Breast epithelium (tissue), 4 donors: ENCODE data around the gene FBXO3. TPM values are rescaled to one million over a fixed set of nuclear protein-coding genes. Genes with fewer than 3 reads are reported as not detected.

ENCODE experiments used
- DNase-seq, 2 donors: peaks; one replicate each; pipeline ENCODE4 v3.0.0-alpha.2; 2019; ENCODE audit warnings: low spot score in 2 of 2
- H3K27ac ChIP-seq, 2 donors: fragments of 200-600 bp; sonication (generic) in 1 of 2; one replicate each; pipeline ENCODE4 v1.5.1; 2016 to 2019; ENCODE audit warnings: mild to moderate bottlenecking in 1 of 2
- H3K27me3 ChIP-seq, 2 donors: fragments of 200-600 bp; sonication (generic) in 1 of 2; one replicate each; pipeline versions ENCODE4 v1.5.1 to v1.6.0; 2017 to 2019; ENCODE audit warnings: control low read depth in 1 of 2, mild to moderate bottlenecking in 1 of 2
- H3K36me3 ChIP-seq: fragments of 200-600 bp; one replicate; pipeline ENCODE4 v1.5.1; 2019
- H3K4me1 ChIP-seq, 2 donors: fragments of 200-600 bp; sonication (generic); one replicate each; pipeline ENCODE4 v1.5.1; 2016 to 2019; ENCODE audit warnings: control low read depth in 1 of 2
- H3K4me3 ChIP-seq, 3 donors: fragments of 200-600 bp; sonication (generic); 1 replicate in 2 of 3; 2 replicates in 1 of 3; pipeline ENCODE4 v1.5.1; 2016 to 2019; ENCODE audit warnings: mild to moderate bottlenecking in 3 of 3, moderate library complexity in 2 of 3
- H3K9me3 ChIP-seq, 2 donors: fragments of 200-600 bp; sonication (generic) in 1 of 2; one replicate each; pipeline ENCODE4 v1.5.1; 2016 to 2019; ENCODE audit warnings: control low read depth in 1 of 2
- POLR2A ChIP-seq: fragments of 450-650 bp; IDR thresholded peaks from one replicate; pipeline ENCODE4 v1.6.1; 2016; ENCODE audit warnings: antibody characterized with exemption, mild to moderate bottlenecking, moderate library complexity
- POLR2AphosphoS5 ChIP-seq, 3 donors: sonication (generic); formaldehyde crosslinking; IDR thresholded peaks; one replicate each; pipeline ENCODE4 v1.6.1; 2017; ENCODE audit warnings: antibody characterized with exemption in 3 of 3
- intact Hi-C: fragments of 100-400 bp; cut with DNase I; formaldehyde crosslinking; loops from one replicate; pipeline ENCODE4 v1.15.1; 2023; ENCODE audit warnings: low total_unique reads
- total RNA-seq, 3 donors: library from RNA; depleted of rRNA; stranded (reverse); fragments of >200 nt; gene quantifications; one replicate each; pipeline ENCODE4 v1.1.0, GENCODE V29; 2016
- TF ChIP-seq, protein P1 (sequence below), 3 donors: fragments of 450-650 bp; IDR thresholded peaks; one replicate each; pipeline ENCODE4 v1.5.1; 2016 to 2017; ENCODE audit warnings: antibody characterized with exemption in 3 of 3, mild to moderate bottlenecking in 3 of 3, moderate library complexity in 3 of 3

The FBXO3 gene
- total RNA-seq, 3 donors from 2014 or later = 35.0 to 60.6 (median 46.9) TPM

DNA sequence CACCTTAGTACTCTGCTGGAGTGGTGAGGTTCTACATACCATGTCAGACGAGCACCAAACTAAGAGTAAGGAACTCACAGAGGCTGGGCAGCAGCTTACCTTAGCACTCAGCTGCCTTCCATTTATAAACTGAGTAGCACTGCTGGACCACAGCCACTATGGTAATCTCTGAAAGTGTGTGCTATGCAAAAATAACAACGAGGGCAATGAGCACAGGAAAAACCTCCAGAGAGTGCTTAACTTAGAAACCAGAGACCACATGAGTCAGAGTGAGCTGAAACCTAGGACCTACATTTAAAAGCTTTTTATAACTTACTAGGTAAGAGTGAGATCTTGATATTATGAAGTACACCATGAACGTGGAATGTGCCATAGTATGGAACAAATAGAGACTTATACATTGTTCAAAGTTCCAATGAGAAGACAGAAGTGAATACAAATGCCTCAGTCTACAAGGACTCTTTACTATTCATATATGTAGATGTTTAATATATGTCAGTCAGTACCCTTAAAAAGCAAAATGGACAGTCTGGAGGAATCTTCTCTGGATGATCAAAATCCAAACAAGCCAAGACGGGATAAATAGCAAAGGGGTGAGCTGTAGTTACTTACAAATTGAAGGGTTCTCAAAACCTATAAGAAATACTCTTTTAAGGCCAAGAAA is 20.9 kb downstream of the FBXO3 start:
- H3K36me3 ChIP-seq = peaks cover 16% of the 10 kb centered on the region

DNA sequence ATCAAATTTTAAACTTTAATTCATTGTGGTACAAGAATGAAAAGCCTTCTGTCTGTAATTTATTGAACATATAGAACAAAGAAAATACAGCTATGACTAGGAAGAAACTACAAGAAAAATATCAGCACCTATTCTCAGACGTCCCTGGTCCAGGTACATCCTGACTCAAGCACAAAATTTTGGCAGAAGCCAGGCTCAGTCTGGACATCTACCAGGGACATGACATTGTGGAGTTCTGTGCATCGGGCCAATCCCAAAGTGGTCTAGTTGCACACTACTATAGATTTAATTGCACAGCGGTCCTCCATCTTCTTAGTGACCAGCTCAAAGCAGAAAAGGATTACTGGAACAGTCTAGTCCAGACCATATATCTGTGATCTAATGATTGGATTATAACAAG is 22.4 kb downstream of the FBXO3 start:
- no peak for TF ChIP-seq POLR2A
- no peak for TF ChIP-seq POLR2AphosphoS5 (IDR thresholded peaks at IDR 0.05)
- TF ChIP-seq, protein P1, sequence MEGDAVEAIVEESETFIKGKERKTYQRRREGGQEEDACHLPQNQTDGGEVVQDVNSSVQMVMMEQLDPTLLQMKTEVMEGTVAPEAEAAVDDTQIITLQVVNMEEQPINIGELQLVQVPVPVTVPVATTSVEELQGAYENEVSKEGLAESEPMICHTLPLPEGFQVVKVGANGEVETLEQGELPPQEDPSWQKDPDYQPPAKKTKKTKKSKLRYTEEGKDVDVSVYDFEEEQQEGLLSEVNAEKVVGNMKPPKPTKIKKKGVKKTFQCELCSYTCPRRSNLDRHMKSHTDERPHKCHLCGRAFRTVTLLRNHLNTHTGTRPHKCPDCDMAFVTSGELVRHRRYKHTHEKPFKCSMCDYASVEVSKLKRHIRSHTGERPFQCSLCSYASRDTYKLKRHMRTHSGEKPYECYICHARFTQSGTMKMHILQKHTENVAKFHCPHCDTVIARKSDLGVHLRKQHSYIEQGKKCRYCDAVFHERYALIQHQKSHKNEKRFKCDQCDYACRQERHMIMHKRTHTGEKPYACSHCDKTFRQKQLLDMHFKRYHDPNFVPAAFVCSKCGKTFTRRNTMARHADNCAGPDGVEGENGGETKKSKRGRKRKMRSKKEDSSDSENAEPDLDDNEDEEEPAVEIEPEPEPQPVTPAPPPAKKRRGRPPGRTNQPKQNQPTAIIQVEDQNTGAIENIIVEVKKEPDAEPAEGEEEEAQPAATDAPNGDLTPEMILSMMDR (IDR thresholded peaks at IDR 0.05) = no peak
- H3K4me3 ChIP-seq = no peak overlapping the region
- H3K36me3 ChIP-seq = peaks cover 12% of the 10 kb centered on the region
- intact Hi-C loops = no loop called here
- no peaks in the 10 kb centered on the region for H3K27me3 ChIP-seq
- no peak overlapping the region for H3K27ac ChIP-seq
- no peaks in the 10 kb centered on the region for H3K4me1 ChIP-seq
- no peaks in the 10 kb centered on the region for H3K9me3 ChIP-seq
- no peak for DNase-seq

More for the DNA sequence above, 20.9 kb downstream of the FBXO3 start:
- H3K4me3 ChIP-seq = no peak overlapping the region
- no peaks in the 10 kb centered on the region for H3K9me3 ChIP-seq
- H3K27ac ChIP-seq = no peak overlapping the region
- no peaks in the 10 kb centered on the region for H3K4me1 ChIP-seq
- intact Hi-C loops = no loop called here
- TF ChIP-seq, protein P1 (IDR thresholded peaks at IDR 0.05) = no peak
- no peak for TF ChIP-seq POLR2A
- TF ChIP-seq POLR2AphosphoS5 (IDR thresholded peaks at IDR 0.05) = no peak
- no peaks in the 10 kb centered on the region for H3K27me3 ChIP-seq
- DNase-seq = no peak

DNA sequence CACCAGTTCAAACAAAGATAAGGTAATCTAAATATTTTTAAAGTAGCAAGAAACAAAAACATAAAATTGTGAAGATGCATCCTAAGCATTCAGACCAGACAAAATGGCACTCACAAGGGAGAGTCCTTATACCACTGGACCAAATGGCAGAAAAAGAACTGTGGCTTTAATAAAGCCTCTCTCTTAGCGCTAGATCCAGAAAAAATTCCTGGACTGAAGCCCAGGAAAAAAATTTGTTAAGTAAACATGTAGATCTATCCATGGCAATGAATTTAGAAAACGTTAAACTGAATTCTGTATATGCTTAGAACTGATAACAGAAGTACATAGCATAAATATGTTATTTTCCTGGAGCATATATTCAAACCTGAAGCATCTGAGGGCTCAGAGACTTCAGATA is 26.3 kb downstream of the FBXO3 start:
- Histone ChIP-seq H3K4me3 (no peak overlapping the region), H3K4me1 (no peaks in the 10 kb centered on the region), H3K27me3 (no peaks in the 10 kb centered on the region), H3K36me3 (peaks cover 11% of the 10 kb centered on the region), H3K27ac (no peak overlapping the region), H3K9me3 (no peaks in the 10 kb centered on the region)
- intact Hi-C loops = no loop called here
- DNase-seq = no peak
- no peak for TF ChIP-seq POLR2AphosphoS5 (IDR thresholded peaks at IDR 0.05)
- TF ChIP-seq, protein P1 (IDR thresholded peaks at IDR 0.05) = no peak
- no peak for TF ChIP-seq POLR2A

DNA sequence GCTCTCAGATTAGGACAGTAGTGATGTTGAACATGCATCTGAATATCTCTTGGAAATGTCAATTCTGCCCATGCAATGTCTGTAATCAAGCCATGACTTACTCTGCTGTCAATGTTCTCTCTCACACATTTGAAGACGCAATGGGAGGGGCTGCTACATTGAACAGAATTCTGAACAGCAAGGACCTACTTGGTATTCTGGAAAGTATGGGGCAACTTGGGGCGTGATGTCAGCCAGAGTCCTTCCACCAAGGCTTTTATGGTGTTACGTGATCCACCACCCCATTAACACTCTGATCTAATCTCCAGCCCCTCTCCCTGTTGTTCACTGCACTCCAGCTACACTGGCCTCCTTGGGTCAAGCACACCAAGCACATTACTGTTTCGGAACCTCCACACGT is 31.0 kb downstream of the FBXO3 start:
- H3K9me3 ChIP-seq = no peaks in the 10 kb centered on the region
- no peak overlapping the region for H3K4me3 ChIP-seq
- no peaks in the 10 kb centered on the region for H3K27me3 ChIP-seq
- intact Hi-C loops = no loop called here
- H3K36me3 ChIP-seq = no peaks in the 10 kb centered on the region
- DNase-seq = no peak
- H3K27ac ChIP-seq = no peak overlapping the region
- TF ChIP-seq, protein P1 (IDR thresholded peaks at IDR 0.05) = no peak
- TF ChIP-seq POLR2A = no peak
- no peak for TF ChIP-seq POLR2AphosphoS5 (IDR thresholded peaks at IDR 0.05)
- H3K4me1 ChIP-seq = no peaks in the 10 kb centered on the region

DNA sequence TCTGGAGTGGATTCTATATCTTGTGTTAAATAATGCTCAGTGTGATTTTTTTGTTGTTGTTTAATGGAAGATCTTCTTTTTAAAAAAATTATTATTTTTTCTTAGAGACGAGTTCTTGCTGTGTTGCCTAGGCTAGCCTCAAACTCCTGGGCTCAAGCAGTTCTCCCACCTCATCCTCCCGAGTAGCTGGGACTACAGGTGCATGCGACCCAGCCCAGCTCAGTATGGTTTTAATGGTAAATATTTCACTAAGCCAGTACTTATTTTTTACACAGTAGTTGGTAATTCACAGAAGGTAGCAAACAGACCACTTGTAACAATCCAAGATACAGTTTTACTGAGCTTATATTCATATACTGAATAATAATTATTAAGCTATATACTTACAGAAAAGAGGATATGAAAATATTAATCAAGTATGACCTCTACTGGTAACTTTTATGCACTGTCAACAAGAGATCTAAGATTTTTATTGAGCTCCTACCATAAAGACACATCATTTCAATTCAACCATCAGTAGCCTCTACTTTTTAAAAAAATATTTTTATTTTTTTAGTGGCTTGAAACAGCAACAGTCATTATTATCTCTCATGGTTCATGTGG is 32.0 kb downstream of the FBXO3 start:
- no peaks in the 10 kb centered on the region for H3K36me3 ChIP-seq
- DNase-seq = no peak
- H3K4me1 ChIP-seq = no peaks in the 10 kb centered on the region
- no peak overlapping the region for H3K4me3 ChIP-seq
- TF ChIP-seq POLR2A = no peak
- TF ChIP-seq, protein P1 (IDR thresholded peaks at IDR 0.05) = peak in 2 of 3 donors; percentile 38 to 61
- intact Hi-C loops = no loop called here
- H3K27me3 ChIP-seq = no peaks in the 10 kb centered on the region
- H3K27ac ChIP-seq = no peak overlapping the region
- H3K9me3 ChIP-seq = no peaks in the 10 kb centered on the region
